Activated CD4-positive, CD25-positive, alpha-beta regulatory T cell treated with anti-CD3 and anti-CD28 coated beads, Interleukin-2, amount 50 U/mL, for 72 hours (primary cell): ENCODE measurements around the gene UGT2B17.
"Not testable (repeated sequence)": the region's sequence is repeated elsewhere in the genome, so short reads cannot be mapped to it uniquely, and the experiment has no call there.

Experiments
- DNase-seq: peaks from one replicate; pipeline ENCODE4 v3.0.0; 2021

The UGT2B17 gene

GRCh38 chr4:68568535-68568934, 7.6 kb downstream of the UGT2B17 start:
- DNase-seq, result not testable (repeated sequence)

- DNase-seq, result not testable (repeated sequence)
Measured at GRCh38 chr4:68566364-68566763, 9.8 kb downstream of the UGT2B17 start.

GRCh38 chr4:68565082-68565481, 11.0 kb downstream of the UGT2B17 start:
- DNase-seq, result not testable (repeated sequence)

GRCh38 chr4:68560364-68561070, 15.6 kb downstream of the UGT2B17 start:
- not testable (repeated sequence) for DNase-seq

- not testable (repeated sequence) for DNase-seq
Measured at GRCh38 chr4:68553830-68554229, 22.3 kb downstream of the UGT2B17 start.

- not testable (repeated sequence) for DNase-seq
Measured at GRCh38 chr4:68552818-68553811, 23.0 kb downstream of the UGT2B17 start.

GRCh38 chr4:68542742-68543141, 33.4 kb downstream of the UGT2B17 start:
- not testable (repeated sequence) for DNase-seq

GRCh38 chr4:68536375-68536774, 39.7 kb downstream of the UGT2B17 start:
- DNase-seq, result no peak

GRCh38 chr4:68535974-68536373, 40.1 kb downstream of the UGT2B17 start:
- DNase-seq, result no peak

- DNase-seq, result not testable (repeated sequence)
Measured at GRCh38 chr4:68522232-68522631, 53.9 kb downstream of the UGT2B17 start.

GRCh38 chr4:68520985-68521384, 55.1 kb downstream of the UGT2B17 start:
- no peak for DNase-seq

GRCh38 chr4:68518889-68519288, 57.2 kb downstream of the UGT2B17 start:
- no peak for DNase-seq

GRCh38 chr4:68505452-68505851, 70.7 kb downstream of the UGT2B17 start:
- not testable (repeated sequence) for DNase-seq

- DNase-seq, result not testable (repeated sequence)
Measured at GRCh38 chr4:68504836-68505235, 71.3 kb downstream of the UGT2B17 start.

- not testable (repeated sequence) for DNase-seq
Measured at GRCh38 chr4:68503462-68503861, 72.7 kb downstream of the UGT2B17 start.

GRCh38 chr4:68499021-68499420, 77.1 kb downstream of the UGT2B17 start:
- no peak for DNase-seq

GRCh38 chr4:68498413-68499007, 77.6 kb downstream of the UGT2B17 start:
- peak; percentile 47 for DNase-seq

- DNase-seq, result no peak
Measured at GRCh38 chr4:68494688-68495087, 81.4 kb downstream of the UGT2B17 start.

GRCh38 chr4:68490826-68491457, 85.2 kb downstream of the UGT2B17 start:
- no peak for DNase-seq

GRCh38 chr4:68489338-68489737, 86.8 kb downstream of the UGT2B17 start:
- no peak for DNase-seq
